IPS DF 6.9 (cell line): ENCODE results near the gene RPH3AL.

Experiments used
- DNase-seq: peaks from one replicate; pipeline ENCODE4 v3.0.0-alpha.2; 2013; ENCODE audit warnings: low read depth, low spot score
- H3K27ac ChIP-seq: one replicate; pipeline ENCODE4 v1.5.1; 2013; ENCODE audit warnings: low read length, control low read depth
- H3K27me3 ChIP-seq: 2 replicates; pipeline ENCODE4 v1.6.1; 2013; ENCODE audit warnings: mild to moderate bottlenecking, low read length; ENCODE audit not compliant: control insufficient read depth, insufficient read depth
- H3K36me3 ChIP-seq: 2 replicates; pipeline ENCODE4 v1.6.1; 2013; ENCODE audit warnings: low read length; ENCODE audit not compliant: control insufficient read depth, insufficient read depth
- H3K4me1 ChIP-seq: 2 replicates; pipeline ENCODE4 v1.6.1; 2013; ENCODE audit warnings: low read length; ENCODE audit not compliant: control insufficient read depth, insufficient read depth
- H3K4me3 ChIP-seq: 2 replicates; pipeline ENCODE4 v1.5.1; 2013; ENCODE audit warnings: mild to moderate bottlenecking, low read length
- H3K9me3 ChIP-seq: 2 replicates; pipeline ENCODE4 v1.6.1; 2013; ENCODE audit warnings: low read length, inconsistent platforms; ENCODE audit not compliant: control insufficient read depth, insufficient read depth
- WGBS: extraction: QIAGEN DNeasy Blood & Tissue Kit; methylation state at CpG from one replicate; pipeline ENCODE4 v1.1.7; 2013; ENCODE audit warnings: mixed read lengths, missing lambda C conversion rate; ENCODE audit not compliant: insufficient read length, insufficient coverage; 5-methylcytosine and 5-hydroxymethylcytosine counted together

The RPH3AL gene

DNA sequence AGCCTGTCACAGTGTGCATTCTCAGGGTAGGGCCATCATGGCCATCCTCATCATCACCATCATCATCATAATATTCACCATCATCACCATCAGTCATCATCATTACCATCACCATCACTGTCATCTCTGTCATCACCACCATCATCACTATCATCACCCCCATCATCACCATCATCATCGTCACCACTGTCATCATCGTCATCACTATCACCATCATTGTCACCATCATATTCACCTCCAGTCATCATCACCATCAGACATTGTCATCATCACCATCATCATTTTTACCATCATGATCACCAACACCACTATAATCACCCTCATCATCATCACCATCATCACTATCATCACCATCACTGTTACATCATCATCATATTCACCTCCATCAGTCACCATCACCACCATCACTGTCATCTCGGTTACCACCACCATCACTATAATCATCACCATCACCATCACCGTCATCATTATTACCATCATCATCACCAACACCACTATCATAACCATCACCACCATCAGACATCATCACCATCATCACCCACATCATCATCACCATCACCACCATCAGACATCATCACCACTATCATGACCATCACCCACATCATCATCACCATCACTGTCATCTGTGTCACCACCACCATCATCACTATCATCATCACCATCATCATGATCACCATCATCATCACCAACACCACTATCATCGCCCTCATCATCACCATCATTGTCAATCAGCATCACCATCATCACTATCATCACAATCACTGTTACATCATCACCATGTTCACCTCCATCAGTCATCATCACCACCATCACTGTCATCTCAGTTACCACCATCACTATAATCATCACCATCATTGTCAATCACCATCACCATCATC lies 8.5 kb downstream of the RPH3AL start:
- no peaks in the 10 kb centered on the region for H3K36me3 ChIP-seq
- H3K27ac ChIP-seq: no peak overlapping the region
- 100% methylated on average over 1 of the region's 5 CpGs for WGBS
- H3K4me1 ChIP-seq: no peaks in the 10 kb centered on the region
- no peak overlapping the region for H3K4me3 ChIP-seq
- DNase-seq: no peak
- H3K9me3 ChIP-seq: no peaks in the 10 kb centered on the region
- no peaks in the 10 kb centered on the region for H3K27me3 ChIP-seq

DNA sequence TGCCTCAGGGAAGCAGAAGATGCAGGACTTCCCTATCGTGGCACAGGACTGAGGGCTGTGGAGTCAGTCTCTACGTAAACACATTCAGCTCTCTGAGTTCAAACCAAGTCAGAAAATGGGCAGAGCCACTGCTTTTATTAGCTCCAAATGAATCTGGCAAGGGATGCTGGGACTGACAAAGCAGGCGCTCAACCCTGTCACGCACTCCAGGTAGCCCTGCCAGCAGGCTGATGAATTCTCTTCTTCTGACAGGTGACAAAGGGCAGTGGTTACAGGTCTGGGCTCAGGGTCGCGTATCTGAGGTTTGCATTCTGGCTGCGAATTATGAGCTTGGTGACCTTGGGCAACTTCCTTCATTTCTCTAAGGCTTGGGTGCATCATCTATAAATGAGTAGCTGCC lies 9.4 kb downstream of the RPH3AL start:
- no CpG with 5 or more reads among the region's 7 CpGs for WGBS
- H3K9me3 ChIP-seq: no peaks in the 10 kb centered on the region
- H3K36me3 ChIP-seq: no peaks in the 10 kb centered on the region
- H3K27me3 ChIP-seq: no peaks in the 10 kb centered on the region
- H3K4me1 ChIP-seq: no peaks in the 10 kb centered on the region
- no peak overlapping the region for H3K4me3 ChIP-seq
- no peak overlapping the region for H3K27ac ChIP-seq
- DNase-seq: no peak

- H3K4me1 ChIP-seq: no peaks in the 10 kb centered on the region
- H3K27me3 ChIP-seq: no peaks in the 10 kb centered on the region
- no peaks in the 10 kb centered on the region for H3K36me3 ChIP-seq
- no peak overlapping the region for H3K4me3 ChIP-seq
- no peaks in the 10 kb centered on the region for H3K9me3 ChIP-seq
- H3K27ac ChIP-seq: no peak overlapping the region
- no CpG with 5 or more reads among the region's 4 CpGs for WGBS
- no peak for DNase-seq
These were observed 12.5 kb downstream of the RPH3AL start for GRCh38 chr17:340074-340473.

DNA sequence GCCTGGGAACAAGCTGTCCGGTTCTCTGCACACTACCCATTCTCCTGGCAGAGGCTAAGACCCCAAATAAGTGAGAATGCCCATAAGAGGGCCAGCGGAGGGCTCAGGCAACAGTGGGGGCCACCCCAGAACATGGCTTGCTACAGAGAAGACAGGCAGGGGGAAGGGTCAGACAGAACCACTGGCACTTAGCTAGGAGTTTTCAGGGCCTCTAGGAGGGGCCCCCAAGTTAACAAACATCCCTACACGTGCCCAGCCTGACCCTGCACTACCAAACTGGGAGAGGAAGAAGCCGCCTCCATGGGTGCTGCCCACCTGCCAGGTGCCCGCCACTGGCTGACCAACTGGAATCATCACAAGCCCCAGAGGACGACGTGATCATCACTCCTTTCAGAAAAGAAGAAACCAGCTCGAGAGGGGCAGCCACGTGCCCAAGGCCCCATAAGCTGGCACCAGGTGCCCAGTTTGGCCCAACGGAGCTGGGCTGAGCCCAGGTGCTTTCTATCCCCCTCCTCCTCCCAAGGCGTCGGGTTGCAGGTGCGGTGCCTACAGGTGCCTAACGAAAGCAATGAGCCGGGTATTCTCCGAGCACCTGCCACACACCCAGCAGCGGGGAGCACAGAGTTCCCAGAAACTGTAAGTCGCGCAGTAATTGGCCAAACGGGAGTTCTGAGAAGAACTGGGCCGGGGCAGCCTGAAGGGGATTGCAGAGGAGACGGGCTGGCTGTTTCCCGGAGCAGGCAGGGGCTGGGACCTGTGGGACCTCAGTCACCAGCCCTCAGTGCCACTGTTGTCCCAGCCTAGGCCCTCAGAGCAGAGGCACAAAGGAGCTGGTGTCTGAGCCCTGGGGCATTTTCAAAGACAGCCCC lies 13.2 kb downstream of the RPH3AL start:
- H3K4me1 ChIP-seq: no peaks in the 10 kb centered on the region
- no peak overlapping the region; the same call in 1 of the 2 replicates for H3K4me3 ChIP-seq
- no peaks in the 10 kb centered on the region for H3K36me3 ChIP-seq
- WGBS: no CpG with 5 or more reads among the region's 23 CpGs
- H3K9me3 ChIP-seq: no peaks in the 10 kb centered on the region
- no peaks in the 10 kb centered on the region for H3K27me3 ChIP-seq
- no peak overlapping the region for H3K27ac ChIP-seq
- no peak for DNase-seq

DNA sequence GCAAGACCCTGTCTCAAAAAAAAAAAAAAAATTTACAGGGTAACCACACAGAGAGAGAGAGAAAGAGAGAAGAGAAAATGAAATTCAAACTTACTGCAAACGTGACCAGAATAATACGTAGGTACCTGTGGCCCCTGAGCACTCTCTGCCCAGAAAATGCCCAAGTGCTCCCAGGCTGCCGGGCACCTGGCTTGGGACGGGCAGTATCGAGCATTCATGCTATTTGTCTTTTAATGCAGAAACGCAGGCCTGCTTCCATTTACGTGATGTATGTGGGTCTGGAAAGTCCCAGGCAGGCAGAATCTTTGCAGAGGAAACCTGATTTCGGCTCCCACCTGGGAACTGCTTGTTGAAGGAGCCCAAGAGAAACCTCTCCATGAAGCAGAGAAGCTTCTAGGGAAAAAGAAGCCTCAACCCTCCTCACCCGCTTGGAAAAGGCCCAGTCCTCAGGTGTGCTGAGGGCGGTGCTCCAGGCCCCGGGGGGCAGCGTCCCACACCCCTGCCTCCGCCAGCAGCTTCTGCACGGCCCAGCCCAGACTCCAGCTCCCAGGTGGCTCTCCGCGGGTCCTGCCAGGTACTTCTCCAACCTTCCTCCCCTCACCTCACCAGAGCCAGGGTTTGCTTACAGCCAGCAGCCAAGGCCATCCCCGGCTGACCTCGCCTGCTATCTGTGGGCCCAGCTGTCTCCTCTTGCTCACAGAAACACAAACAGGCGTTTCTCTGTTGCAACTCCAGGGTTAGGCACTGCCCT lies 14.0 kb downstream of the RPH3AL start:
- Histone ChIP-seq H3K36me3 (no peaks in the 10 kb centered on the region), H3K4me3 (no peak overlapping the region), H3K9me3 (no peaks in the 10 kb centered on the region), H3K27ac (no peak overlapping the region), H3K4me1 (no peaks in the 10 kb centered on the region), H3K27me3 (no peaks in the 10 kb centered on the region)
- DNase-seq: no peak
- WGBS: no CpG with 5 or more reads among the region's 19 CpGs

DNA sequence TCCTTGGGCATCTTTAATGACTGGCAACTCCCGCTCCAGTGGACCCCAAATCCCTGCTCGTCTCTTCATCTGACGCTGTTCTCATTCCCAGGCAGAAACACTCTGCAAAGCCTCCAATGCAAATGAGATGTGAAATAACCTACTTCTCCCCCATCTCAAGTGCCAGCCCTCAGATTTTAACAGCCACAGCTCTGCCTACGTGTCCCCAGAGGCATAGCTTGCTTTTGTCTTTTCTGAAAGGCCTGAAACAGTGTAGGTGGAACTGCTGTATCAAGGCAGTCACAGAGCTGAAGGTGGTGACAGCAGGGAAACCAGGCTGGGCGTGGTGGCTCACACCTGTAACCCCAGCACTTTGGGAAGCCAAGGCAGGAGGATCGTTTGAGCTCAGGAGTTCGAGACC lies 14.7 kb downstream of the RPH3AL start:
- Histone ChIP-seq H3K4me3 (no peak overlapping the region), H3K27ac (no peak overlapping the region), H3K27me3 (no peaks in the 10 kb centered on the region), H3K36me3 (no peaks in the 10 kb centered on the region; the same call in 1 of the 2 replicates), H3K9me3 (no peaks in the 10 kb centered on the region), H3K4me1 (no peaks in the 10 kb centered on the region)
- no peak for DNase-seq
- WGBS: no CpG with 5 or more reads among the region's 7 CpGs

- Histone ChIP-seq H3K9me3 (no peaks in the 10 kb centered on the region), H3K36me3 (no peaks in the 10 kb centered on the region; the same call in 1 of the 2 replicates), H3K4me3 (no peak overlapping the region), H3K27ac (no peak overlapping the region), H3K27me3 (no peaks in the 10 kb centered on the region), H3K4me1 (no peaks in the 10 kb centered on the region)
- no CpG with 5 or more reads among the region's 15 CpGs for WGBS
- DNase-seq: no peak
These were observed 15.2 kb downstream of the RPH3AL start for GRCh38 chr17:337453-337852.

GRCh38 chr17:337022-337420 lies 15.6 kb downstream of the RPH3AL start:
- Histone ChIP-seq H3K4me1 (no peaks in the 10 kb centered on the region), H3K36me3 (no peaks in the 10 kb centered on the region; the same call in 1 of the 2 replicates), H3K9me3 (no peaks in the 10 kb centered on the region), H3K27me3 (no peaks in the 10 kb centered on the region), H3K27ac (no peak overlapping the region), H3K4me3 (no peak overlapping the region)
- DNase-seq: no peak
- WGBS: no CpG with 5 or more reads among the region's 12 CpGs

GRCh38 chr17:336110-337021 lies 16.2 kb downstream of the RPH3AL start:
- Histone ChIP-seq H3K4me3 (no peak overlapping the region), H3K36me3 (no peaks in the 10 kb centered on the region; the same call in 1 of the 2 replicates), H3K9me3 (no peaks in the 10 kb centered on the region), H3K4me1 (no peaks in the 10 kb centered on the region), H3K27ac (no peak overlapping the region), H3K27me3 (no peaks in the 10 kb centered on the region)
- WGBS: no CpG with 5 or more reads among the region's 37 CpGs
- DNase-seq: no peak
